GM18868 (cell line): ENCODE data around the gene RGS17.

Source experiments
- ATAC-seq: cut with Tn5 transposase; IDR thresholded peaks from one replicate; pipeline ENCODE4 v1.9.1; 2021; ENCODE audit warnings: mild to moderate bottlenecking, moderate library complexity; ENCODE audit not compliant: unreplicated experiment

RGS17 gene

DNA sequence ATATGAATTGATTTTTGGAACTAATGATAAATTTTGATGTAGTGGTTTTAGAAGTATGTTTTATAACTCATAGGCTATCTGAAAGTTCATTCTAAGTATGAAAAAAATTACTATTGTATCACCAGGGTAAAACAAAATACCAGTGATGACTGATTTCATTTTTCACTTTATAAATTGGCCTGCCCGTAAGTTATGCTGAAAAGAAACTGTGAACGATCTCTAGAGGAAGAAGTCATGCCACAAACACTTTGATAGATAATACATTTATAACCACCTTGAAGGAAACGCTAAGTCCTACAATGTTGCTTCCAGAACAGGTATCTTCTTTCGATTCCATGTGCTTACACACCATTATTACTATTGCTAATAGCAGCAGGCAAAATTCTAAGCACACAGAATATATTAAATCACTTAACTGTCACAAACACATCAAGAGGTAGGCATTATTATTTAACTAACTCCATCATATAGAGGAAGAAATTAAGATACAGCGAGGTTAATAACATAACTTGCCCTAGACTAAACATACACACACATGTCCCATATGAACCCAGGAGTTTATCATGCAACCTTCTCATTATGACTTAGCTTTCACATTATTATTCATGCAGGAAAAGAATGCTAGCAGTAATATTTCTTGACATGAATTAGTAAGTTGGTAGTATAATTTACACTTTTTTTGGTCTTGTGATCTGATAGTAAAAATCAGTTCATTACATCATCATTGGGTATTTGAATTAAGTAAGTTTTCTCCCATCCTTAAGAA, 44.7 kb downstream of the RGS17 start:
- ATAC-seq, result peak; percentile 35

DNA sequence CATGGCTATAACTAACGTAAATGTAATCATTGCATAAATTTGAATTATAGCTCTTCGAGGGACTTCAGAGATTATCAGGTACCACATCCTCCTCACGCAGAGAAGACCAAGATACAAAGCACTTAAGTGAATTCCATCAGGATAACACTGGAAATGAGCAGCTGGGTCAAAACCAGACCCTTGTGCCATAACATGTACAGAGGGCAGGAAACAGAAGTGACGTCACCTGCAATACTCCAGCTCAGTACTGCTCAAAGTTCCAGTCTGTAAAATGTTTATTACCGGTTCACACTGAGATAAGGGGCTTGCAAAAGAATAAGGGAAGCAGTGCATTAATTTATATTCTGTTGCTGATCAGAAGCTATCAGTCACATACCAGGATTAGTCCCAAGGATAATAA, 45.8 kb downstream of the RGS17 start:
- no peak for ATAC-seq

DNA sequence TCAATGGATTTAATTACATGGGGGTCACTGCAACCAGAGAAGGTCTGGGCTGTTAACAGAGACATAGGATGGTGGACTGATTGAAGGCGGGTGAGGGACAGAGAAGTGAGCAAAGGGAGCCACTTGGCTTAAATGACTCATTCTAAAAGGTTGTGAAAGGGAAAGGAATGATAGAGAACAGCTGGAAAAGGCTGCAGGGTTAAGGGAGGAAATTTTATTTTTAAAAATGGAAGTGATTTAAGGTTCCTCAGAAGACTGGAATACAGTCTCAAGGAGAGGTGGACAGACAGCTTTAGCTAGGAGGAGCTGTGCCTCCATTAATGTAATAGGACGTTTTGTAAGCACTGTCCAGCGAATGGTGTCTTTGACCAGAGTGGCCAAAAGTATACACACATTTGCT, 46.7 kb downstream of the RGS17 start:
- no peak for ATAC-seq

DNA sequence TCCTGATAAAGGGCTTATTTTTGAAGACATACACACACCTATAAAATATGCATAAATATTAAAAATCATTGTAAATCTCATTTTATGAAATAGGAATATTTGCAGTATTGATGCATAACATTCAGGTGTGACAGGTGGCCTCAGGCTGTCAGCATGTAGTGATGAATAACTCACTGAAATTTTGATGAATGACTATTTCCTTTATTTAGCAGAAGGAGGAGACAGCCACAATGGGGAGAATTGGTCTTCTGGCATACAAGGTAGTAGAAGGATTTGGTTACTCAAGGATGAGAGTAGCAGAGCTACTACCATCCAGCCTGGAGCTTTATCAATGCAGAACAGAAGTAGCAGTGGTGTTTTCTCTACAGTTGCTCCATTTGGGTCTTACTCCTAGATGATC, 47.2 kb downstream of the RGS17 start:
- no peak for ATAC-seq

DNA sequence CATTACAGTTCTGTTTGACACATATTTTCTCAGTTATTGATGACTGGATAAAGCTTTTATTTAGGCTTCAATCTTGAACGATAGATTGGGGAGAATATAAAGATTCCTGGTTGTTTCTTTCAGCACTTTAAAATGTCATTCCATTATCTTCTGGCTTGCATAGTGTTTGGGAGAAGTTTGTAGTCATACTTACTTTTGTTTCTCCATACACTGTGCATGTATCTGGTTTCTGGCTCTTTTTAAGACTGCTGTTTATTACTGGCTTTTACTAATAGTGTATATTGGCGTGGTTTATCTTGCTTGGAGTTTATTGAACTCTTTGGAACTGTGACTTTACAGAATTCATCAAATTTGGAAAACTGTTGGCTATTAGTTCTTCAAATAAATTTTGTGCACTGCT, 49.2 kb downstream of the RGS17 start:
- ATAC-seq, result no peak

DNA sequence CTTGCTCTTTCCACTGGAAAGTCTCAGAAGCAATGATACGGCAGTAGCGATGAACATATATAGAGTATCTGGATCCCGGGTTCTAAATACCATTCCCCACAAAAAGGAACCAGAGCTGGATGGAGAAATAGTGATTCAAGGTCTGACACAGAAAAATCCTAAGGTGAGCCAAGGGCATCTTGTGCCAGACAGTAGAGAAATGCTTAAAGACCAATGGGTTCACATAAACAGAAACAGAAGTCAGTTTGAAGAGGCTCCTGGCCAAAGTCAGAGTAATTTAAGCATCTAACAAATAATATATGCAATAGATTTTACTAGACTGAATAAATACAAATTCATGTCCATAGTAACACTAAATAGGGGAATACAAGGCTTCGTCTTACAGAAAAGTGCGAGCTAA, 54.7 kb downstream of the RGS17 start:
- ATAC-seq, result no peak

DNA sequence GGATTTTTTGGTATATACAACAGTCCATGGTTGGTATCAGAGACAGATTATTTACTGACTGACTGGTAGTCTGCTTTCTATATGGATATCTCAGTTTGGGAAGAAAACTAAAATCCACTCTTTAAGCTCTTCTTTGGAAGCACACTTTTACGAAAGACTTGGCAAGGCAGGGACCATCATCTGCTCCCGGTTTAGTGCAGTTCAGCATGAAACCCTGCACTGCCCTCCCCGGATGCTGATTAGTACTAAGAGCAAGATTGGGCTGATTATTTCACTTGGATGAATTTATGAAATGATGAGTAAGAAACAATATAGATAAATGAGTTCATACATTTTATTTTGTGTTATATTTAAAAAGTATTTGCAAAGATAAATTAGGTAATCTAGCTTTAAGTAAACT, 56.3 kb downstream of the RGS17 start:
- no peak for ATAC-seq

DNA sequence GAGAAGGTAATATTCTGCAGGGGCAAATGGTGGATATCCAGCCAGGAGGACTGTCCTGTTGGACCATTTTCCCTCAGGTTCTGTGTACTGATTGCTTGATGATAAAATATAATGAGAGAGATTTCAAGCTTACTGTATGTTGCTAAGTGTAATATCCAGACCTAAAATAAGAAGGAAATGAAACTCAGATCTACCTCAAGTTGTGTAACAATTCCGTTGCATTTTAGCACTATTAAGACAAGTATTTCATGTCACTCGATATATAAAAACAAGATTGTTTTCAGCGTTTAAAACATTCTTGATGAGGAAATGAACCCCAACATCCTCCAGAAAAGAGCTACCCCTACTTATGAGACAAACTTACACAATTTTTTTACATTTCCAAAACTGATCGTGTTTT, 57.2 kb downstream of the RGS17 start:
- no peak for ATAC-seq

DNA sequence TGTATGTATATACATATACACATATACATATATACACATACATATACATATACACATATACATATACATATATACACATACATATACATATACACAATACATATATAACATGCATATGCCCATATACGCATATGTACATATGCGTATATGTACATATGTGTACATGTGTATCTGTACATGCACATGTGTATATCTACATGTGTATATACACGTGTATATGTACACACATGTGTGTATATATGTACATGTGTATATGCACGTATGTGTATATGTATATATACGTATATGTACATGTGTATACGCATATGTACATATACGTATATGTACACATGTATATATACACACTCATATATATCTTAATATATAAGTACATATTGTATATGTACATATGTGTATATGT, 60.3 kb downstream of the RGS17 start:
- ATAC-seq, result no peak

DNA sequence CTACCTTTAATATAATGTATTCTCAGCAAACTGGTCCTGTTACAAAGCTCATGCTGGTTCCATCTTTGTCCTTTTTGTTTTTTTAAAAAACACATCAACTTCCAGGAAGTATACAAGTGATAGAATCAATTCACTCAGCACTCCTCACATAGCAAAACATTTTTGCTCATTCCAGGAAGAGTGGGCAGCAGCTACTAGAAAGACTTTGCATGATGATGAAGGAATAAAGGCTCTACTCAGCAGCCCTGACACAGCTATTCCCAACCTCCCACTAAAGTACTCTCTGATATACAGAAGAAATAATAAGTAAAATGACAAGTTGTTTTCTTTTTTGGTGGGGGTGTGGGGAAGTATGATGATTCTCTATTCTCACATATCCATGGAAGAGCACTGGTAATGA, 61.2 kb downstream of the RGS17 start:
- no peak for ATAC-seq

DNA sequence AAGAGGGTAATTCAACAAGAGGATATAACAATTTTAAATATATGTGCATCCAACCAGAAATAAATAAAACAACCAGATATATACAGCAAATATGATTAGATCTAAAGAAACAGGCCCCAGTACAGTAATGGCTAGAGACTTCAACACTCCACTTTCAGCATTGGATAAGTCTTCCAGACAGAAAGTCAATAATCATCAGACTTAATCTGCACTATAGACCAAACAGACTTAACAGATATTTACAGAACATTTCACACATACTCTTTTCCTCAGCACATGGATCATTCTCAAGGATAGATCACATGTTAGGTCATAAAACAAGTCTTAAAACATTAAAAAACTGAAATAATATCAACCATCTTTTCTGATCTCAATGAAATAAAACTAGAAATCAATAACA, 65.9 kb downstream of the RGS17 start:
- no peak for ATAC-seq

DNA sequence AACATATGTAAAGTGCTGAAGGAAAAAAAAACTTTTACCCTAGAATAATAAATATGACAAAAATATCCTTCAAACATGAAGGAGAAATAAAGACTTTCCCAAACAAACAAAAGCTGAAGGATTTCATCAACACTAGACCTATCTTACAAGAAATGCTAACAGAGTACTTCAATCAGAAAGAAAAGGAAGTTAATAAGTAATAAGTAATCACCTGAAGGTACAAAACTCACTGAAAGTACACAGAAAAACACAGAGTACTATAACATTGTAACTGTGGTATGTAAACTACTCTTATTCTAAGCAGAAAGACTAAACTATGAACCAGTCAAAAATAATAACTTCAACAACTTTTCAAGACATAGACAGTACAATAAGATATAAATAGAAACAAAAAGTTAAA, 67.1 kb downstream of the RGS17 start:
- ATAC-seq, result no peak

DNA sequence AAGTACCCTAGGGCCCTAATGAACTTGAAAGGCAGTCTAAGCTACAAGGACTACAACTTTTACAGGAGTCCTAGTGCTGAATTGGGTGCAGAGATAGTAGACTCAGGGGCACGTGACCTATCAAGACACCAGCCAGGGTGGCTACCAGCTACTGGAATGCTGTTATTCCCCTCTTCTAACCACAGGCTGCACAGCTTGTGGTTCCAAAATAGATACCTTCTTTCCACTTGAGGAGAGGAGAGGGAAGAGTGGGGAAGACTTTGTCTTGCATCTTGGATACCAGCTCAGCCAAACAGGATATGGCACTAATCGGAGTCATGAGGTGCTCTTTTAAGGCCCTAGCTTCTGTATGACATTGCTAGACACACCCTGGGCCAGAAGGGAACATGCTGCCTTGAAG, 68.6 kb downstream of the RGS17 start:
- ATAC-seq, result no peak

DNA sequence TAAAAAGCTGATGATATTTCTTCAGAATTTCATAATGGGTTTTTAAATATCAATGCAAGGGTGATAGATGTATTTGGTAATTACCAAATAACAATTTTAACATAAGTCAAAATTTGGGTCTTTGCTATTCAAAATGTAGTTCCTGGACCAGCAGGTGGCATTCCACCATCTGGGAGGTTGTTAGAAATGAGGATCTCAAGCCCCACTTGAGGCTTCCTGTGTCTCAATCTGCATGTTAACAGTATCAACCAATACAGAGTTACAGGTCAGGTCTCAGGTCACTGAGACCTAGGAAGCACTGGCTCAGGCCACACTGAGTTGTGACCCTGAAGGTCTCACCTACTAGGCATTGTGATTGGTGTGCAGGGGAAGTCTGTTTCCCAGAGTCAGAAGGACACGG, 71.3 kb downstream of the RGS17 start:
- ATAC-seq, result no peak

DNA sequence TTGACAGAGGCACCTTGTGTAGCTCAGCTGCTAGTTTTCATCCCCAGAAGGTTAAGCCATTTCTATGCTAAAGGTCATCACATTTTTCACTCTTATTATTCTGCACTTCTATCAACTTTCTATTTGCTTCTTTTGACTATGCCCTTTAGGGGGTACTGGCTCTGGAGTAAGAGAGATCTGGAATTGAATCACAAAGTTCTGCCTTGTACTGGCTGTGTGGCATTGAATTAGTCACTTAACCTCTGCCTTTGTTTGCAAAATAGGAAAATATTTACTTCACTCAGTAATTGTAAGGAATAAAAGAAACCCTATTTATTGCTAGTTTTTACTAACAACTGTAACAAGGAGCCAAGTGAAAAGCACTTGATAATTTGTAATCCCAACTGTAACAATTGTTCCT, 71.8 kb downstream of the RGS17 start:
- no peak for ATAC-seq

DNA sequence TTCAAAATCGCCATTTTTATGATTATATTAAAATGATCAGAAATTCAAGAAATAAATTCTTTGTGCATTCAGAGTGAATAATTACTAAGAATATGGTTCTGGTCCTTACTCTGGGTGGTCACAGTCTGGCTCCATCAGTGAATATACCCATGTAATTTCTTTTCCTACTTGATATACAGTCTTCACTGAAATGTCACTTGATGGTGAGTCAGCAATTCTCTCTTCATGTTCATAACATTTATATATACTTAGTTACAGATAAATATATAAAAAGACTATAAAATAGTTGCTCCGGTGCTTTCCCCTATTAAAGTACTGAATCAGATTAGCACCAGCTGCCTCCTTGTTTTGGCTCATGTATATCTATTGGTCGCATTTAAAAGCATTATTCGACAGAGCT, 72.2 kb downstream of the RGS17 start:
- ATAC-seq, result no peak

DNA sequence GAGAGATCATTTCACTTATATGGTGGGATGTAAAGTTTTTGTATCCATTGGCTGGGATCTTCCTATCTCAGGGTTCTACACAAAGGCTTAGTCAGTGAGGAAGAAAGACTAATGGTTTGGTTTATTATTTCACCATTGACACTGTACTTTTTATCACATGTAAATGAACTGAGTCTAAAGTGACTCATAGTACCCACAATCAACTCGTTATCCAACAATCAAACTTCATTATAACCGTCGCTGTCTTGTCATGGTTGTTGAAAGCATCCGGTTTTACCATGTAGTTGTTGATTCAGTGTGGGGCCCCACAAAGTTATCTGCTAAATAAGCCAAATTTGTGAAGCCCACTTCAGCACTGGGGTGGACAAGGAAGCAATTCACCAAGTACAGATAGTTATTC, 72.8 kb downstream of the RGS17 start:
- ATAC-seq, result no peak

DNA sequence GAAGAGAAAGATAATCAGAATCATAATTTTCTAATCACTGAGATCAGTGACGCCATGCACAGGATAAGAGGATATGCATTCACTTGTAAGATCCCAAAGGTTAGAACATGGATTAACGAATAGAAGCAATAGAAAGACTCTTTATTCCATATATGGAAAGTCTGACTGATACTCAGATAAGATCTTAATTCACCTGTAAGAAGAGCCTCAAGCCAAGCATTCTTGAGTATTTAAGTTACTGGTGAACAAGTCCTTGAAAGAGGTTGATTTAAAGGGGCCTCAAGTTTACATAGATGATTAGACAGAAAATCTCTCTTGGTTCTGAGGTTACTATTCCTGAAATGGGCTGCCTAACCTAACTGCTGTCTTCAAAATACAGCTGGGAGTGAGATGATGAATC, 74.8 kb downstream of the RGS17 start:
- no peak for ATAC-seq

DNA sequence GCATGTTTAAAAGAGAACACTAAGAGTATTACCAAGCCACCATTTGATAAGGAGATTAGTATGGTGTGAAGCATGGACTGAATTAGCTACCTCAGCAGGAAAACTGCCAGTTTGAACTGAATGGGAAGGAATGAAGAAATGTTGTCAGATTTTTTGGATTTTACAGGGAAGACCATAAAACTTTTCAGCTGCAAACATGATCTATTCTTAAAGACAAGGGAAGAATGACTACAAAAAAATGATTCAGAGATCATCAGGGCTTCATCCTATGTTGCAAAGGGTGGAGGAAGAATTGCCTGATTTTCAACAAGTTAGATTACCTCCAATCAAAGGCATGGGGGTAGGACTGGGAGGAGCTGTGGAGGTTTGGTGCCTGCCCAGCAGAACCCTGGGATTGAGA, 79.3 kb downstream of the RGS17 start:
- ATAC-seq, result no peak

DNA sequence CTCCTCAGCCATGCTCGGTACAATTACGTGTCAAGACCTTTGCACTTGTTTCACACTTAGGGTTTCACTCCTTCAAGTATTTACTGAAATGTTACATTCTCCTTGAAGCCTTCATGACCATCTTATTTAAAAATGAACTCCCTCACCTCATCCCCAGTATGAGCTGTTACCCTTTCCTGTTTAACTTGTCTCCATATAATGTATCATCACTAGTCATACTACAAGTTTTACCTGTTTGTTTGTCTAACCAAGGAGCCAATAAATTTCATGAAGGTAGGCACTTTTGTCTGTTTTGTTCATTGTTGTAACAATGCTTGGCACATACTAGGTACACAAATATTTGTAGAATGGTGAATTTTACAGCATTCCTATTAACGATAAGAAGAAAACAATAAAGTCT, 82.5 kb downstream of the RGS17 start:
- no peak for ATAC-seq

DNA sequence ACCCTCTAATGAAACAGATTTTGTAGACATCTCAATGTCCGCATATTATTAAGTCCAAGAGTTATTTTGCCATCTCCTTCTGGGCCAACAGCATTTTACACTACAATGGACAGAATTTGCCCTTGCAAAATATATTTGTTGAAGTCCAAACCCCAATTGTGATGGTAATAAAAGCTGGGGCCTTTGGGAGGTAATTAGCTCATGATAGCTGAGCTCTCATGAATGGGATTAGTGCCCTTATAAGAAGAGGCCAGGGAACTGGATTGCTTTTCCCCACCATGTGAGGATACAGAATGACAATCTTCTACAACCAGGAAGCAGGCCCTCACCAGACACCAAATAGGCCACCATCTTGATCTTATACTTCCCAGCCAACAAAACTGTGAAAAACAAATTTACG, 83.7 kb downstream of the RGS17 start:
- no peak for ATAC-seq

DNA sequence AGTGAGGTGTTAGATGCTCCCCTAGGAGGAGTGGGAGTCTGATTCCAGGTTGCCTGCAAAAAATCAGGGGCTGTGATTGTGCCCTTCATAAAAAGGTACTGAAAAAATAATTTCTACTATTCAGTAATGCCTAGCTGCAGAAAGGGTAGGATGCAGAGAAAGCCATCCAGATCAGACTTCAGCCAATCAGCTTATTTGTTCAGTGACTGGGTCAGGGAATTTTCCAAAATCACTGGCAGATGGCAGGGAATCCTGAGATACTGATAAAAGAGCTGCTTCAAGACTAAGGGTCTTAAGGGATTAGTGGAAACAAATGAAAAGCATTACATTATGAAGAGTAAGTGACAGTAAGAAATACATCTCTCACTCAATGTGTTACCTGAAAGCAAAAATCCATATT, 85.8 kb downstream of the RGS17 start:
- no peak for ATAC-seq

DNA sequence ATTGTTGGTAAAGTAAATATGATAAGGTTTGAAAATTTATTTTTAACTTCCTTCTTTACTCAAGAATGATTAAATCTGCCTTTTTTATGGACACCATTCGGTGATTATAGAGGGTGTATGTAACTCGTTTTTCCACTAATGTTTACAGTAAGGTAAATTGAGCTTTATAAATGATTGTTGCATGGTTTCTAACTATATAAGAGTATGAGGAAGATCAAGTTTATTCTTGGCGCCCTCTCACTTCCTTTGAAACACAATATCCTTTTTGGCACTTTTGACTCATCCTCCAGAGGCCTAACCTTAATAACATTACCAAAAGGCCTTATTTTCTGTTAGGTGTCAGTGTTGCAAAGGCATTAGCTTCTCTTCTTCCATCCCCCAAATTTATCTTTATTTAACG, 86.8 kb downstream of the RGS17 start:
- no peak for ATAC-seq
